GM18868 (cell line): ENCODE results near the gene DIPK1A.
A peak's percentile ranks its signal among the peaks of the same experiment; 100 is the strongest.

Experiments
- ATAC-seq: cut with Tn5 transposase; IDR thresholded peaks from one replicate; pipeline ENCODE4 v1.9.1; 2021; ENCODE audit warnings: mild to moderate bottlenecking, moderate library complexity; ENCODE audit not compliant: unreplicated experiment

DIPK1A gene

DNA sequence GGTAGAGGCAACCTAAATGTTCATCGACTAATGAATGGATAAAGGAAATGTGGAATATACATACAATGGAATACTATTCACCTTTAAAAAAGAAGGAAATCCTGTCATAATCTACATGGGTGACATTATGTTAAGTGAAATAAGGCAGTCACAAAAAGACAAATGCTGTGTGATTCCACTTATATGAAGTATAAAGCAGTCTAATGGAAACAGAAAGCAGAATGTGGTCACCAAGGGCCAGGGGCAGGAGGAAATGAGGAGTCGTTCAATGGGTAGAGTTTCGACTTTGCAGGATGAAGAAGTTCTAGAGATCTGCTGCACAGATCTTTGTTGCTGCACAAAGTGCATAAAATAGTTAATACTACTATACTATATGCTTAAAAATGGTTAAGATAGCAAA, 7.8 kb downstream of the DIPK1A start:
- ATAC-seq: peak; percentile 71

DNA sequence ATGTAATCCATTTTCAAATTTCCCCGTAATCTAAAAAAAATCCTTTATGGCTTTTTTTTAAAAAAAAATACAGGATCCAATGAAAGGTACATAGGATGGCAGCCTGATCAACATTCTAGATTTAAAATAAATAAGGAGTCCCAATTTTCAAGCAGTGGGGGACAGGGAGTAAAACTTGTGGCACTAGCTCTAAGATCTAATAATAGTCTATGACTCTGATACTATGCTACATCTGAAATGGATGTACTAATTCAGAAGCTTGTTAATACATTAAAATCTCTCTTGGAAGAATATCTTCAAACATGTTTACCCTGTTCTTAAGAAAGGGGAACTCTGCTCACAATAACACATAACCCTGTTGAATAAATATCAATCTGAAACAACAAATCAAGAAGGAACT, 8.5 kb downstream of the DIPK1A start:
- no peak for ATAC-seq

DNA sequence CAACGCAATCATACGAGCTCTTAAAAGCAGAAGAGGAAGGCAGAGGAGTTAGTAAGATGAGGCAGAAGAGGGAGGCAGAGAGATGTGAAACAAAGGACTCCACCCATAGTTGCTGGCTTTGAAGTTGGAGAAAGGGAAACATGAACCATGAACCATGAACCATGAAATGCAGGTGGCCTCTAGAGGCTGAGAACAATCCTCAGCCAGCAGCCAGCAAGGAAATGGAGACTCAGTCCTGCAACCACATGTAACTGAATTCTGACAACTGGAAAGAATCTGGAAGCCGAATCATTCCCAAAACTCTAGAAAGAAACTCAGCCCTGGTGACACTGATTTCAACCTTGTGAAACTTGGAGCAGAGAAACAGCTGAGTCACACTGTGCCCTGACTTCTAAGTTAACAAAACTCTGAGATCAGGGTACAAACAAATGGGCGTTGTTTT, 10.1 kb downstream of the DIPK1A start:
- ATAC-seq: peak; percentile 73

DNA sequence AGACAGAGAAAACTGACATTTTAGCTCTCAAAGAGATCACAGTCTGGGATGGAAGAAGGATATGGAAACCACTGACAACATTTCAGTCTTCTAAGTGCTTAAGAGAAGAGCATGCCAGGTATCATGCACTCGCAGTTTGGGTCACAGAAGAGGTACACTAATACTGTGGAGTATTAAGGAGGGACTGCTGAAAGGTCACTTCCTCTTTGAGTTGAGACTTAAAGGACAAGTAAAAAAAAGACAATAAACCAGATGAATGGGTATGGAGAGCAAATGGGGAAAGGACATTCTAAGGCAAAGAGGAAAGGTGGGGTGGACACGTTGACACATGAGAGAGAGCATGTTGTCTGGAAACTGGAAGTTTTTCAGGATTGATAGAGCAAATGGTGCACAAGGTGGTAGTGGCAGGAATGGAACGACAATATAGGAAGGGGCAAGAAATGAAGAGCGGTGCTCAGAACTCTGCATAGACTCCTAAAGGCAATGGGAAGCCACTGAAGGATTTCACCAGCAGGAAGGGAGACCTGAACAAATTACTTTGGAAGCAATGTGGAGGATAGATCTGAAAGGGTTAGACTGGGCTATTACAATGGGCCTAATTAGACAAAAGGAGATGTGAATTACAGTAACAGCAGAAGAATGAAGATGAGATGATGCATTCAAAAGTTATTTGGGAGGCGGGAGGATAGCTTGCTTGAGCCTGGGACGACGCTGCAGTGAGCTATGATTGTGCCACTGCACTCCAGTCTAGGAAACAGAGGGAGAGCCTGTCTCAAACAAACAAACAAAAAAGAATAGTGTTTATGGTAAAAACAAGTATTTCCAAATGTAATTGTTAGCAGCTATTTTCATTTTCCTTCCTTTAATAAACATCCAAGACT, 11.1 kb downstream of the DIPK1A start:
- peak; percentile 26 for ATAC-seq

DNA sequence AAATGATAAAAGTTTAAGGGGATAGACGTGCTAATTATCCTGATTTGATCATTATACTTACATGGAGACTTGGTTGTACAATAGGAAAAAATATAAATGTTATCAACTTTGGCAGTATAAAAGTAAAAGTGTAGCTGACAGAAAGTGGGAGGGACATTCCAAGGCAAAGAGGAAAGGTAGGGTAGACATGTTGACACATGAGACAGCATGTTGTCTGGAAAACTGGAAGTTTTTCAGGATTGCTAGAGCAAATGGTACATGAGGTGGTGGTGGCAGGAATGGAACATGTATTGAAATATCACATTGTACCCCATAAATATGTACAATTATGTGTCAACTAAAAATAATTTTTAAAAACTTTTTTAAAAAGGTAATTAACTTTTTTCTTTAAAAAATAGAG, 13.2 kb downstream of the DIPK1A start:
- ATAC-seq: no peak

DNA sequence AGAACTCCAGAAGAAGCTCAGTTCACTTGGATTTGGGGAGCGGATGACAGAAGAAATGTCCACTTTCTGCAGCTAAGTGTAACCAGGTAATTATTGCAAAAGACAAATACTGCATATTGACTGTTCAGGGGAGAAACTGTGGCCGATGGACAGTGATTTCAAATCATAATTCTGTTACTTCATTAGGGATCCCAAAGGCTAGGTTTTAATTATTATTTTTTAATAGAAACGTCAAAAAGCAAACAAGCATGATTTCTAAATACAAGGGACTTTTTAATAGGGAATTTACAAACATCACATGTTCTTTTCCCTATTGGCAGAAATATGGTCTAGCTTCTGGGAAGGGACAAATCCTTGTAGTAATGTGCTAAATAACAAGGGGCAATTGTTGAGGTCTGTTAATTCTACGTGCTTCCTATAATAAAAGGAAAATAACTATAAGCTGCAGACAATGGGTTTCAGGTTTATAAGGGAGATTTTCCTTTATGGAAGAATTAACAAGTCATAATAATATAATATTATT, 15.5 kb downstream of the DIPK1A start:
- no peak for ATAC-seq

DNA sequence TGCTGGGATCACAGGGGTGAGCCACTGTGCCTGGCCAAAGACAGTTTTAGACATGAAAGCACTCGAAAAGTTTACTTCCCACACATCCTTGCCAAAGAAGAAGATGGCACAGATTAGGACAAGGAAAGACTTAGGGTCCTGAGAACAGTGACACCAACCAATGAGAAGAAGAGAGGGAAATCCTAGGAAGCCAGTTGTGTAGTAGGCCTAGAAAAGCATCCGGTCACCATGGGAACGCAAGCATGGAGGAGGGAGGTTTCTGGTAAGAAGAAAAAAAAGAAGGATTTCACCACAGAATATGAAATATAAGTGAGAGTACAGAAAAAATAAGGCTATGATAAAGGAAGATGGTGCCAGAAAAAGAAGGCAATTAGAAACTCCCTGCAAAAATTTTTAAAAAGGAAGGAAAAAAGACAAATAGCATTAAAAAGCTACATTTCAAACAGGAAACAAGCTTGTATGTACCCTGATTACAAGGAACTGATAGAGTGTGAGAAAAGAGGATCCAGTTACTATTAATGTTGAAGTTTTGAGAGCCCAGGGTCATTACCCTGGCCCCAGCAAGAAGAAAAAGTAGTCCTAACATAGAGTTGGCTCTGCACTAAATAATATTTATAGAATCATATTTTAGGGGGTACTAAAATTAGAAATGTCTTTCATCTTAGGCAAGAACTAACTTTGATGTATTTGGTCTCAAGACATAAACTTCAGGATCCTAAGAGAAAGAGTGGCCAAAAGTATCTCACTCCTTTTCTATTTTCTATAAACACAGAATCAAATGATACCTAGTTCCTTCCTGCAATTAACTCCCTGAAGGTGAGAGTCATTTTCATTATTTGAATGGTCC, 16.1 kb downstream of the DIPK1A start:
- ATAC-seq: peak; percentile 61

DNA sequence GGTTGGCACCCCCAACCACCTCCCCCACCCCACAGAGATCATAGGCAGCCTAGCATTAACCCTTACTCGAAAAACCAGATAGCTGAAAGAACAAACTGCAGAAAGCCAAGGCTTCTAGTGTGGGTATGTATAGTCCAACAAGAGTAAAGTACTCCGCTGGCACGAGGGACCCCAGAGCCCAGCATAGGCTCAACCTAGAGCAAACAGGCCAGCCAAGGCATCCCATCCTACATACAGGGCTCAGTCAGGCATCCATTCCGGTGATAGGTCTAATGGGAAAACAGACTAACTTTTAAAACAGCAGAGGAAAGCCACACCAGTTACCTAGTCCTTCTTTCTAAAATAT, 17.8 kb downstream of the DIPK1A start:
- ATAC-seq: no peak

DNA sequence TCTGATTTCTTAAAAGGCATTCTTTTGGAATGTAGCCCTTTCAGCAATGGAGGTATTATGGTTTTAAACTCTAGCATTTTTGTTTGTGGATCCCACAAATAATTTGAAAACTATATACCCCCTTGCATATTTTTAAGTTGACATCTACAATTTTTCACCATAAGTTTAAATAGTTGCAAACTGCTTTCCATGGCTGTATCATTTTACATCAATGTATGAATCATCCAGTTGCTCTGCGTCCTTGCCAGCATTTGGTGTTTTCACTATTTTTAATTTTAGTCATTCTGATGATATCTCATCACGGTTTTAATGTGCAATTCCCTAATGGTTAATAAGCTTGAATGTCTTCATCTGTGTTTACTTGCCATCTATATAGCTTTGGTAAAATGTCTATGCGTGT, 20.7 kb downstream of the DIPK1A start:
- no peak for ATAC-seq

DNA sequence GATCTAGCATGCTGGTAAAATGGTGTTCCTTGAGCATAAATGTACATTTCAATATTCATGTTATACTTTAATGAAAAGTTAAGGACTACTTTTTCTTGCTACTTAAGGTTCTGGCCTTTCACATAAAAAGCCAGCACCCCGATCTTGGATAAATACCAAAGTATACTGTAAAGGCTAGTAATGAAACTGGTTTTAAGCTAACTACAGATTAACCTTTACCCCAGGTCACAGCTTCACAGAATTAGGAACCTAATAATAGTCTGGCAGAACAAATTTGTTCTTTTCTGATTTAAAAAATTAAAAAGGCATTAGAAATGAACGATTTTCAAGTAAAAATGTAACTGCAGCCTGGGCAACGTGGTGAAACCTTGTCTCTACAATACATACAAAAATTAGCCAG, 23.5 kb downstream of the DIPK1A start:
- ATAC-seq: no peak

DNA sequence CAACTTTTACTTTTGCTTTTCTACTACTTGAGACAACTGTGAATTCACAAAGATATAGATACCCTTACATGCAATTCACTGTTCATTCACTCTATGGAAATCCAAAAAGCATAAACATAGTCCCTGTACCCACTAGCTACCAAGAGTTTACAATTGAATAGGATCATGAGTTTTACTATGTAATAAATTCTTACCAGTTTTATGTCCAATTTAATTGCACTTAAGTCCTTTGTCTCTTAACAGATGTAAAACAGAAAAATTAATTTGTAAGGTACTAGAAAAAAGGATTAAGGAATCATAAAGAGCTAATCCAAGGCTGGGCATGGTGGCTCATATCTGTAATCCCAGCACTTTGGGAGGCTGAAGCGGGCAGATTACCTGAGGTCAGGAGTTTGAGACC, 24.4 kb downstream of the DIPK1A start:
- no peak for ATAC-seq

DNA sequence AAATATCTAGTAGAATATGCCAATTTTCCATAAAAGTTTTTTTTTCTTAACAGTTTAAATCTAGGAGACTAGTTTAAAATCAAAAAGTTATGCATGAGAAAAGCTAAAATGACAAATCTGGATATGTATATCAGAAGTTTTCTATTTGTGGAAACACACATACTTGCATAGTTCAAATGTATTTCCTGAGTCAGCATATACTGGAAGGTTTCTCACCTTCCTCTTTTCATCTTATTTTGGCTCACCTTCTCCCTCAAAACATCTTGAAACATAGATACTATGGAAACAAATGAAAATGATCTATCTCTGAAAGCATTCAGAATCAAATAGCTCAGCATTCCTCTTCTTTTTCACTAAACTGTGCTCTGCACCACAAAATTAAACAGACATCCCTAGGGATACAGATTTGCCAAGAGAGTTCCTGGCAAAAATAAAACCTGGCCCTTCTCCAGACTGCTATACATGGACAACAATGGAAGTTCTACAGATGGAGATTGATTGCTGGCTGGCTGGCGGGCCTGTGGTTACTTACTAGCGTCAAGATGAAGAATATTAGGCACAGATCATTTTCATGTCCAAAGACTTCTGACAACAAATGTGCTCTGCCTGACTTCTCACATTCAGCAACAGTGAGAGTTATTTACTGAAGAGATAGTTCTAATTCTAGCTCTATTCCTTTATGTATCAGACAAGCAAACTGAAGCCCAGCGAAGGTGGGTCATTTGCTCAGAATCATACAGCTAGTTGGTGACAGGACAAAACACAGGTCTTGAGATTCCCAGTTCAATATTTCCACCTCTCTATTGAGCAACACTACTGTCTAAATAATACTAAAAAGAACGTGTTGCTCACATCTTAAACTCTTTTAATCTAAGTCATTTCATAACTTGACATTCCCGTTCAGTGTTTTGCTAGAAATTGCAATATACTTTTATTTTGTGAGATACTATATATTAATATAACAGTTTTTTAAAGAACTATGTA, 26.6 kb downstream of the DIPK1A start:
- ATAC-seq: no peak

DNA sequence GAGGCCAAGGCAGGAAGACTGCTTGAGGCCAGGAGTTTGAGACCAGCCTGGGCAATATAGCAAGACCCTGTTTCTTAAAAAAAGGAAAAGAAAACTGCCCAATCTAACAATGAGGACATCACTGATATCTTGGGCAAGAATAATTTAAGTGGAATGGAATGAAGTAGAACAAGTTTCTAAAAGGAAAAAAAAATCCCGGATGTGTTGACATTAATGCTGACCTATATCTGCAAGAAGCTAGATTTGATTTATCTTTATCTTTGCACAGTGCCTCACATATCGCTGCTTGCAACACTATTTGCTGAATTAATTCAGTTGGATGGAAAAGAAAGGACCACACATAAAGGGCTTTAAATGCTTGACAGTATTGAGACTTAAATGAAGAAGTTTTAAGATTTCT, 27.8 kb downstream of the DIPK1A start:
- no peak for ATAC-seq

DNA sequence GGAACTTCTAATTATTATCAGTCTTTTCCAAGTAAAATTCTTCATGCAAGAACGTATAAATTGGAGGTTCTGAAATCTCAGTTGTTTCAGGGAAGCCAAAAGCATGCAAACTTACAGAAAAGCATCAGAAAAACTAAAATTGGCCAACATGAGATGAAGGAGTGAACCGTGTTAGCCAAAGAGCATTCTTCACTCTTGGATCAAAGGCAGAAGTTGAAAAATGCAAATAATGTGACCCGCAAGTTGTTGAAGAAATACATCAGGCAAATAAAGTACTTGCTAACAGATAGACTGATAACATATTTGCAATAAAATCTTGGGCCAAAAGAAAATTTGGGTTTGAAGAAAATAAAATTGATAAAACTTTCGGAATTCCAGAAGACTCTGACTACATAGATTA, 29.6 kb downstream of the DIPK1A start:
- no peak for ATAC-seq

DNA sequence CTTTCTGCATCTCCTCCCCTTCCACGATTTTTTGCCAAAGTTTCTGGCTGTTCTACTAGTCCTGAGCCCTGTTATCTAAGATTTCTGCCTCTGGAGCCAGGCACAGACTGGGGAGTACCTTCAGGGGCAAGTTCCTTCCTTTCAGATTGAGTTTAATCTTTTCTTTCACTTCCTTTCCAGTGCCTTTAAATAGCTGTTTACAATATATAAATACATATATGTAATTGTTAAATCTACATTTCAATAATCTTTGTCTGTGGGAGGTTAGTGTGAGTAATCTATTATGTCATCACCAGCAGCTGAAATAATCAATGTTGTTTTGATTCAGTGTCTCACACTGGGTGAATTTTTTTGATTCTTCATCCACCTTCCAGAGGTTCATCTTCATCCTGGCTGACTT, 31.8 kb downstream of the DIPK1A start:
- peak; percentile 76 for ATAC-seq

DNA sequence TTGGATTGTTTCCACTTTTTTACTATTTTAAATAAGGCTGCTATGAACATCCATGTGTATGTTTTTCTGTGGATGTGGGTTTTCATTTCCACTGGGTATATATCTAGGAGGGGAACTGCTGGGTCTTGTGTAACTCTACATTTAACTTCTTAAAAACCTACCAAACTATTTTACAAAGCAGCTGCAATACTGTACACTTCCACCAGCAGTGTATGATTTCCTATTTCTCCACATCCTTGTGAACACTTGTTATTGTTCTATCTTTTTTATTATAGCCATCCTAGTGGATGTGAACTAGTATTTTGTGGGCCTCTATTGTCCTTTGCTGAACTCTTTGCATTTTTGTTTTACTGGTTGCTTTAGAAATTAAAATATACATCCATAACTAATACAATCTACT, 33.4 kb downstream of the DIPK1A start:
- ATAC-seq: no peak

DNA sequence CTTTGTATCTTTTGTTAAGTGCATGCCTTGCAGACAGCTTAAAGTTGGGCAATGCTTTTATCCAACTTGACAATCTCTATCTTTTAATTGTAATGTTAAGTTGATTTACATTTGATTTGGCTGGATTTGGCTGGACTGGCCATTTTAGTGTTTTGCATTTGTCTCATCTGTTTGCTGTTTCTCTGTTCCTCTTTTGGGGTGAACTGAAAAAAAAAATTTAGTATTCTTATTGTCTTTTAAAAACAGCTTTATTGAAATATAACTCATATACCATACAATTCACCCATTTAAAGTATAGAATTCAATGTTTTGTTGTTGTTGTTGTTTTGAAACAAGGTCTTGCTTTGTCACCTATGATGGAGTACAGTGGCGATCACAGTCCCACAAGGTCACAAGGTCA, 34.4 kb downstream of the DIPK1A start:
- no peak for ATAC-seq

DNA sequence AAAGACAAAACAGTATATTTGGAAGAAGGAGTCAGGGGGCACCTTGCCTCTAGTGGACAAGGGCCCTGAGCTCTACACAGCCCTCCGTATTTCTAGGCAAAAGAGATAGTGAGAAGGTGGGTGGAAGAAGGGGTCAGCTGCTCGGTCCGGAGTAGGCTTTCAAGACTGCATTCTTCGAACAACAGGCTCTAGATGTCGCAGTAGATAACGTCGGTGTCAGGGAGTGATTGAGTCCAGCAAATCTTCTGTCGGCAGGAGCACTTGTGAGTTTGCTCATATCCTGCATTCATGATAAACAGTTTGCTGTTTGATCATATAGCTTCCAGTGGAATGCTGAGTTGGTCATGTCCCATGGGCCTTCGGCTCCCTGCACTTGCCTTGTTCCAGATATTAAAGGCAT, 36.8 kb downstream of the DIPK1A start:
- no peak for ATAC-seq

DNA sequence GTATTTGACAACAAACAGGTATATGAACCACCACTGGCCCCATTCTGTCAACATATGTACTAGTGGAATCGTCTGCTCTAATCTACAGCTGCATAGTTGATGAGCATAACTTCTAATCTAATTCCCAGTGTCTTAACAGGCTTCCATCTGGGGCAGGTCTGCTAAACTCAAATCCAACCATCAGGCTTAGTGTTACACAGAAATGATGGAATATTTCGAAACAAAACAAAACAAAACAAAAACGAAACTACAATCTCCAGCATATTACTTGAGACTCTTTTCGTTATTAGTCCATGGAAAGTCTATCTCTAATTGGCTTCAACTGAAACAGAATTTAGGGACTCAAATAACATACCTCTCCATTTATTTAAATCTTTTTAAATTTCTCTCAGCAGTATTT, 37.6 kb downstream of the DIPK1A start:
- ATAC-seq: no peak

DNA sequence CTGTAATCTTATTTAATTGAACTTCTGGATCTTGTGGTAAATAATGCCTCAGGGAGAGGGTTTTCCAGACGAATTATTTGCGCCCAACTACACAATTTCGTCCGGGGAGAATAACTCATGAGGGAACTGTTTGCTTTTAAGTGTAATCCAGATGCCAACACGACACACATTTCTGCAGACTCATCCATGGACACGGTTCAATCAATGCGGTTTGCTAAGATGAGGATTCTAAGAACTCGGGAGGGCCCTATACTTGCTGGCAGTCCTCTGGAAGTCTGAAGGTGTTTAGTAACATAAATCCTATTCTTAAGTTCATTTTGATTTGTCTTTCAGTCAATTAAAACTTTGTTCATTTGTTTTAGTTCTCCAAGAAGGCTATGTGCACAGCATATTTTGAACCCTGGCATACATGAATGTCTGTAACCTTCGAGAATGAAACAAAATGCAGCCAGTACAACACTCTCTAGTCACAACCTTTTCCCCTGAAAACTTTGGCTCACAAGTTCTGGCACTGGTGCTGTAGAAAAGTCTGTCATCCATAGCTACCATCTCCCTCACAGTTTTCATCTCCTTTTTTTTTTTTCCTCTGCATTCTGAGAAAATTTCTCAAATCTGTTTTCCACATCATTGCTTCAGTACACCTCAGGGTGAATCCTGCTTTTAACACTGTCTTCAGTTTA, 38.8 kb downstream of the DIPK1A start:
- no peak for ATAC-seq
